ENCODE measurements around the gene CPNE6. TPM values are rescaled to one million over a fixed set of nuclear protein-coding genes. Genes with fewer than 3 reads are reported as not detected.

Gene CPNE6
- total and polyA plus RNA-seq, 2 of the 13 experiments (the other 11 are each of a cell fraction or from before 2014, with no cell fraction given), result not detected

- TF ChIP-seq REST (IDR thresholded peaks at IDR 0.05; ENCODE audit: borderline replicate concordance in 1 of 2, low read depth in 1 of 2, low read length in 2 of 2) (peak in 1 of 2 experiments; percentile 79; a peak in 2 of 4 replicates), PCBP1 (IDR thresholded peaks at IDR 0.05; ENCODE audit: borderline replicate concordance, low read depth, low read length) (no peak), ZBTB44 (CRISPR knock-in tag; IDR thresholded peaks at IDR 0.05) (0 out of 2 replicates have a peak, but pooled peaks have one; percentile 87), ZSCAN21 (CRISPR knock-in tag; IDR thresholded peaks at IDR 0.05; ENCODE audit: borderline replicate concordance) (no peak), ELF3 (CRISPR knock-in tag; IDR thresholded peaks at IDR 0.05) (peak; percentile 96), ZNF782 (CRISPR knock-in tag; IDR thresholded peaks at IDR 0.05; ENCODE audit: borderline replicate concordance) (peak; percentile 99), ZNF460 (CRISPR knock-in tag; IDR thresholded peaks at IDR 0.05; ENCODE audit: borderline replicate concordance) (no peak), AHDC1 (CRISPR knock-in tag; IDR thresholded peaks at IDR 0.05; ENCODE audit: borderline replicate concordance) (no peak), ZNF776 (CRISPR knock-in tag; IDR thresholded peaks at IDR 0.05) (peak; percentile 87), HNRNPLL (IDR thresholded peaks at IDR 0.05; ENCODE audit: low read depth, low read length, poor library complexity, severe bottlenecking) (no peak)
- TF ChIP-seq, protein P1, sequence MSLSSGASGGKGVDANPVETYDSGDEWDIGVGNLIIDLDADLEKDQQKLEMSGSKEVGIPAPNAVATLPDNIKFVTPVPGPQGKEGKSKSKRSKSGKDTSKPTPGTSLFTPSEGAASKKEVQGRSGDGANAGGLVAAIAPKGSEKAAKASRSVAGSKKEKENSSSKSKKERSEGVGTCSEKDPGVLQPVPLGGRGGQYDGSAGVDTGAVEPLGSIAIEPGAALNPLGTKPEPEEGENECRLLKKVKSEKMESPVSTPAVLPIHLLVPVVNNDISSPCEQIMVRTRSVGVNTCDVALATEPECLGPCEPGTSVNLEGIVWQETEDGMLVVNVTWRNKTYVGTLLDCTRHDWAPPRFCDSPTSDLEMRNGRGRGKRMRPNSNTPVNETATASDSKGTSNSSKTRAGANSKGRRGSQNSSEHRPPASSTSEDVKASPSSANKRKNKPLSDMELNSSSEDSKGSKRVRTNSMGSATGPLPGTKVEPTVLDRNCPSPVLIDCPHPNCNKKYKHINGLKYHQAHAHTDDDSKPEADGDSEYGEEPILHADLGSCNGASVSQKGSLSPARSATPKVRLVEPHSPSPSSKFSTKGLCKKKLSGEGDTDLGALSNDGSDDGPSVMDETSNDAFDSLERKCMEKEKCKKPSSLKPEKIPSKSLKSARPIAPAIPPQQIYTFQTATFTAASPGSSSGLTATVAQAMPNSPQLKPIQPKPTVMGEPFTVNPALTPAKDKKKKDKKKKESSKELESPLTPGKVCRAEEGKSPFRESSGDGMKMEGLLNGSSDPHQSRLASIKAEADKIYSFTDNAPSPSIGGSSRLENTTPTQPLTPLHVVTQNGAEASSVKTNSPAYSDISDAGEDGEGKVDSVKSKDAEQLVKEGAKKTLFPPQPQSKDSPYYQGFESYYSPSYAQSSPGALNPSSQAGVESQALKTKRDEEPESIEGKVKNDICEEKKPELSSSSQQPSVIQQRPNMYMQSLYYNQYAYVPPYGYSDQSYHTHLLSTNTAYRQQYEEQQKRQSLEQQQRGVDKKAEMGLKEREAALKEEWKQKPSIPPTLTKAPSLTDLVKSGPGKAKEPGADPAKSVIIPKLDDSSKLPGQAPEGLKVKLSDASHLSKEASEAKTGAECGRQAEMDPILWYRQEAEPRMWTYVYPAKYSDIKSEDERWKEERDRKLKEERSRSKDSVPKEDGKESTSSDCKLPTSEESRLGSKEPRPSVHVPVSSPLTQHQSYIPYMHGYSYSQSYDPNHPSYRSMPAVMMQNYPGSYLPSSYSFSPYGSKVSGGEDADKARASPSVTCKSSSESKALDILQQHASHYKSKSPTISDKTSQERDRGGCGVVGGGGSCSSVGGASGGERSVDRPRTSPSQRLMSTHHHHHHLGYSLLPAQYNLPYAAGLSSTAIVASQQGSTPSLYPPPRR (CRISPR knock-in tag; IDR thresholded peaks at IDR 0.05; ENCODE audit: borderline replicate concordance), result peak; percentile 95
These were observed 24.1 kb downstream of the CPNE6 start (continued) for GRCh38 chr14:24095271-24096068.

All from HepG2 (cell line).